Measurements from ENCODE around the gene FTL. TPM values are rescaled to one million over a fixed set of nuclear protein-coding genes. Genes with fewer than 3 reads are reported as not detected.

The FTL gene
- total RNA-seq, 1 experiment from 2014 or later, result 2,963 TPM

DNA sequence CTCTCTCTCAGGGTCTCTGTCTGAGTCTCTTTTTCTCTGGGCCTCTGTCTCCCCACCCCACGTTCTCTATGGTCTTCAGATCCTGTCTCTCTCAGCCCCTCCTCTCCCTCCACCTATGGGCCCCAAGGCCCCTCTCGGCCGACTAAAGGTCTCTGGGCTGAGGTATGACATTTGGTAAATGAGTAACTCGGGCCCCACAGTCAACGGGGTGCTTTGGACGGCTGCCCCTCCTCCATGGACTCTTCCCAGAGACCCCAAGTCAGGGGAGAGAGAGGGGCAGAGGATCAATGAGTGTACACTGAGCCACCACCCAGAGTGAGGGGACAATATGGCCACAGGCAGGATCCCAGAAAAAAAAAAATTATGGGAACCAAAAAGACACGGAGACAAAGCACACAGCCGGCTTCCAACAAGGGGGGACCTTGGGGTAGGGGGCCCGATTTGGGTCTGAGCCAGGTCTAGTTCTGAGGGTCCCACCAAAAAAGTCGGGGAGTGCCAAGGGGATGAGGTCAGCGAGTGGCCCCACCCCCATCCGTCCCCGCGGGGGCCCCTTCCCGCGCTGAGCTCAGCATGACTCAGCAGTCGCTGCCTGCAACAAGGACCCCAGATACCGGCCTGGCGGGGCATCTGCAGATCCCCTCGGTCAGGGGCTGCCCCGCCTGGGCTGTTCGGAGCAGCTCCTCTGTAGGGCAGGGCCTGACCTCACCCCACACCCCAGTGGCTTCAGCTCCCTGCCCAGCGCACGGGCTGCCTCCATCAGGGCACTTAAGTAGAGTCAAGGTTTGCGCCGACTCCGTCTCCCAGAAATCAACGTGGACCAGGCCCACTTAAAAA is 1.5 kb upstream of the FTL start:
- Histone ChIP-seq H3K9me3 (0 out of 2 replicates have a peak, but pooled peaks cover 3% of the 10 kb centered on the region), H3K4me3 (ENCODE audit: low read depth, low read length) (peak overlapping the region; percentile 95), H3K36me3 (ENCODE audit: control insufficient read depth, insufficient read depth, low read length) (peaks cover 11% of the 10 kb centered on the region), H3K4me1 (peaks cover 33% of the 10 kb centered on the region), H3K27me3 (replicated peaks; ENCODE audit: control insufficient read depth, insufficient read depth, low read length) (no peaks in the 10 kb centered on the region)
- intact Hi-C loops (cut with micrococcal nuclease; ENCODE audit: unreplicated experiment), result loop anchor here (1.0 to 5.0 kb wide), 7 partner anchors 29 to 326 kb away; partner anchors contain the start of genes DBP, DHDH, GYS1 and NUCB1
- peak; percentile 92 to 96 for DNase-seq
- TF ChIP-seq, protein P1, sequence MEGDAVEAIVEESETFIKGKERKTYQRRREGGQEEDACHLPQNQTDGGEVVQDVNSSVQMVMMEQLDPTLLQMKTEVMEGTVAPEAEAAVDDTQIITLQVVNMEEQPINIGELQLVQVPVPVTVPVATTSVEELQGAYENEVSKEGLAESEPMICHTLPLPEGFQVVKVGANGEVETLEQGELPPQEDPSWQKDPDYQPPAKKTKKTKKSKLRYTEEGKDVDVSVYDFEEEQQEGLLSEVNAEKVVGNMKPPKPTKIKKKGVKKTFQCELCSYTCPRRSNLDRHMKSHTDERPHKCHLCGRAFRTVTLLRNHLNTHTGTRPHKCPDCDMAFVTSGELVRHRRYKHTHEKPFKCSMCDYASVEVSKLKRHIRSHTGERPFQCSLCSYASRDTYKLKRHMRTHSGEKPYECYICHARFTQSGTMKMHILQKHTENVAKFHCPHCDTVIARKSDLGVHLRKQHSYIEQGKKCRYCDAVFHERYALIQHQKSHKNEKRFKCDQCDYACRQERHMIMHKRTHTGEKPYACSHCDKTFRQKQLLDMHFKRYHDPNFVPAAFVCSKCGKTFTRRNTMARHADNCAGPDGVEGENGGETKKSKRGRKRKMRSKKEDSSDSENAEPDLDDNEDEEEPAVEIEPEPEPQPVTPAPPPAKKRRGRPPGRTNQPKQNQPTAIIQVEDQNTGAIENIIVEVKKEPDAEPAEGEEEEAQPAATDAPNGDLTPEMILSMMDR (IDR thresholded peaks at IDR 0.05; ENCODE audit: insufficient read depth in 1 of 2, low read depth in 1 of 2, low read length in 1 of 2, severe bottlenecking in 1 of 2, unreplicated experiment in 1 of 2), result no peak
- Mint-ChIP-seq H3K4me1 (ENCODE audit: low read depth, unreplicated experiment) (peaks cover 40% of the 10 kb centered on the region), H3K4me3 (ENCODE audit: unreplicated experiment) (peak overlapping the region; percentile 96), H3K36me3 (ENCODE audit: insufficient read depth, unreplicated experiment) (peaks cover 87% of the 10 kb centered on the region), H3K27me3 (ENCODE audit: insufficient read depth, unreplicated experiment) (no peaks in the 10 kb centered on the region), H3K27ac (ENCODE audit: unreplicated experiment) (peak overlapping the region; percentile 96), H3K9me3 (ENCODE audit: unreplicated experiment) (no peaks in the 10 kb centered on the region)
- ChIA-PET POLR2A (interaction anchor here (0.7 to 2.2 kb wide), 17 partner anchors 9 to 676 kb away, joined by 3 to 16 read pairs (median 5); partner anchors contain the start of genes BAX, DHDH, GYS1 and NUCB1), CTCF (interaction anchor here (0.6 to 1.5 kb wide), 7 partner anchors 30 to 168 kb away, joined by 3 to 16 read pairs (median 4); partner anchors contain the start of genes DHDH, NUCB1 and RUVBL2)
- BruUV-seq (replicated peaks), result no TSS peak

DNA sequence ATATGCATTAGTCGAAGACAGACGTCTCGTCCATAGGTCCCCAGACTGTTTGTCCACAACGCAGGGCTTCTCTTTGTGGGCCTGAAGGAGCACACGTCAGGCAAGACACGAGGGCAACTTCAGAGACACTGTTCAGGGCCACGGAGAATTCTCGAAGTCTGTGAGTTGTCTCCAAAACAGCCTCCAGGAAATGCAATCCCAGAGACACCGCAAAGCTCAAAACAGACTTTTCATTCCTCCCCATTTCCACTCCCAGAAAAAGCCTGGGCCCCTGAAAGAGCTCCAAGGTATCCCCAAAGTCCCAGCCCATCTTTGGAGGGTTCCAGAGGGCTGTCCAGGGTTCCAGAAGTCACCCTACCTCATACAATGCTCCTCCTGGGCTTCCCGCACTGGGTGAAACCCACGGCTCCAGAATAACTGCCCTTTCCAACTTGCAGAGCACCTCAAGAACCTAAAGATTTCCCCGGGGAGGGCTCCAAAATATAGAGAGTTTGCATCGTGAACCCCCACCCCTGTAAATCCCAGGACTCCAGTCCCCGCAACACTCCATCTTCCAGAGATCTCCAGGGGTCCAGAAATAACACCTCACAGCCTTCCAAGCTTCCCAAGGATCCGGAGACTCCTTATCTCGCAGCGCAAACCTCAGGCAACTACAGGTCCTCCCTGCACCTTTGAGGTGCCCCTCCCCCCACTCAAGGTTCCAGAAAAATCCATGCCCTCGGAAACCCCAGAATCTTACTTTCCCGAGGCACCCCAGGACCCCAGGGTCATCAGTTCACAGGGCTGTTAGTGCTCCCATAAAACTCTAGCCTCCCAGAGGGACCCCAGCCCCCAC is 687 bp upstream of the FTL start:
- Histone ChIP-seq H3K9me3 (0 out of 2 replicates have a peak, but pooled peaks cover 3% of the 10 kb centered on the region), H3K4me1 (peaks cover 33% of the 10 kb centered on the region), H3K27me3 (replicated peaks; ENCODE audit: control insufficient read depth, insufficient read depth, low read length) (no peaks in the 10 kb centered on the region), H3K36me3 (ENCODE audit: control insufficient read depth, insufficient read depth, low read length) (peaks cover 11% of the 10 kb centered on the region), H3K4me3 (ENCODE audit: low read depth, low read length) (peak overlapping the region; percentile 95)
- BruUV-seq (replicated peaks), result TSS peak; percentile 87
- H3K27ac Mint-ChIP-seq (ENCODE audit: unreplicated experiment), result peak overlapping the region; percentile 96
- H3K4me3 Mint-ChIP-seq (ENCODE audit: unreplicated experiment), result peak overlapping the region; percentile 96
- peak; percentile 87 to 90 for DNase-seq
- H3K4me1 Mint-ChIP-seq (ENCODE audit: low read depth, unreplicated experiment), result peaks cover 40% of the 10 kb centered on the region
- intact Hi-C loops (cut with micrococcal nuclease; ENCODE audit: unreplicated experiment), result loop anchor here (5.0 kb wide), 2 partner anchors 122 to 327 kb away; partner anchors contain the start of gene DBP
- POLR2A ChIA-PET, result interaction anchor here (0.9 to 2.2 kb wide), 16 partner anchors 10 to 676 kb away, joined by 3 to 16 read pairs (median 5); partner anchors contain the start of genes BAX, DHDH, GYS1 and NUCB1
- TF ChIP-seq, protein P1 (IDR thresholded peaks at IDR 0.05; ENCODE audit: insufficient read depth in 1 of 2, low read depth in 1 of 2, low read length in 1 of 2, severe bottlenecking in 1 of 2, unreplicated experiment in 1 of 2), result no peak
- H3K9me3 Mint-ChIP-seq (ENCODE audit: unreplicated experiment), result no peaks in the 10 kb centered on the region
- CTCF ChIA-PET, result interaction anchor here (0.9 to 1.5 kb wide), 6 partner anchors 29 to 169 kb away, joined by 3 to 16 read pairs (median 4); partner anchors contain the start of genes DHDH, NUCB1 and RUVBL2
- no peaks in the 10 kb centered on the region for H3K27me3 Mint-ChIP-seq (ENCODE audit: insufficient read depth, unreplicated experiment)
- H3K36me3 Mint-ChIP-seq (ENCODE audit: insufficient read depth, unreplicated experiment), result peaks cover 88% of the 10 kb centered on the region
